ENCODE measurements around the gene SLC44A3.

GRCh38 chr1:94892604-94893254 is 72.6 kb downstream of the SLC44A3 start:
- no peak for TF ChIP-seq POLR2AphosphoS5 (IDR thresholded peaks at IDR 0.05; ENCODE audit: borderline replicate concordance, low read depth, low read length)
- no peak for TF ChIP-seq EZH2 (IDR thresholded peaks at IDR 0.05)
- no peak for TF ChIP-seq FOXP2 (optimal IDR thresholded peaks at IDR 0.05; ENCODE audit: control extremely low read depth, extremely low read length, insufficient read depth)

Data from SK-N-MC (cell line).